KMS-11 (cell line): ENCODE data around the gene RAD51B.
"Not testable (repeated sequence)": the region's sequence is repeated elsewhere in the genome, so short reads cannot be mapped to it uniquely, and the experiment has no call there.

Experiments
- H2AFZ ChIP-seq: fragments of 200-600 bp; sonication (generic); 2 replicates; pipeline ENCODE4 v1.6.1; 2016; ENCODE audit warnings: antibody characterized with exemption, mixed run types, low read depth
- H3K27ac ChIP-seq: fragments of 200-600 bp; sonication (generic); 2 replicates; pipeline ENCODE4 v1.6.1; 2016; ENCODE audit warnings: mild to moderate bottlenecking, mixed run types
- H3K27me3 ChIP-seq: fragments of 200-600 bp; sonication (generic); 2 replicates; pipeline ENCODE4 v1.6.1; 2017; ENCODE audit warnings: mild to moderate bottlenecking, low read depth, mixed run types, moderate library complexity; ENCODE audit not compliant: insufficient read depth
- H3K36me3 ChIP-seq: fragments of 200-600 bp; sonication (generic); 2 replicates; pipeline ENCODE4 v1.6.1; 2017; ENCODE audit warnings: mild to moderate bottlenecking, mixed run types; ENCODE audit not compliant: insufficient read depth
- H3K4me1 ChIP-seq: fragments of 200-600 bp; sonication (generic); 2 replicates; pipeline ENCODE4 v1.6.1; 2016; ENCODE audit warnings: mild to moderate bottlenecking, low read depth, mixed run types; ENCODE audit not compliant: poor library complexity, severe bottlenecking
- H3K4me2 ChIP-seq: fragments of 200-600 bp; sonication (generic); 2 replicates; pipeline ENCODE4 v1.7.0; 2016; ENCODE audit warnings: mild to moderate bottlenecking, mixed run types
- H3K4me3 ChIP-seq: fragments of 200-600 bp; sonication (generic); IDR thresholded peaks from 2 replicates; pipeline ENCODE4 v1.6.1; 2017; ENCODE audit warnings: low read depth, low read length, mixed read lengths; ENCODE audit not compliant: insufficient read depth
- H3K79me2 ChIP-seq: fragments of 200-600 bp; sonication (generic); 2 replicates; pipeline ENCODE4 v1.6.1; 2016; ENCODE audit warnings: low read depth, mixed run types; ENCODE audit not compliant: insufficient read depth
- H3K9ac ChIP-seq: fragments of 200-600 bp; sonication (generic); 2 replicates; pipeline ENCODE4 v1.6.1; 2016; ENCODE audit warnings: mild to moderate bottlenecking, mixed run types
- H4K20me1 ChIP-seq: fragments of 200-600 bp; sonication (generic); 2 replicates; pipeline ENCODE4 v1.6.1; 2016; ENCODE audit warnings: mild to moderate bottlenecking, mixed run types; ENCODE audit not compliant: insufficient read depth
- TF ChIP-seq, protein P1 (sequence below): fragments of 200-600 bp; sonication (generic); conservative IDR thresholded peaks from 2 replicates; pipeline ENCODE4 v1.6.1; 2017; ENCODE audit warnings: low read depth, mild to moderate bottlenecking, antibody characterized with exemption, low read length, moderate library complexity, mixed read lengths

Gene RAD51B

DNA sequence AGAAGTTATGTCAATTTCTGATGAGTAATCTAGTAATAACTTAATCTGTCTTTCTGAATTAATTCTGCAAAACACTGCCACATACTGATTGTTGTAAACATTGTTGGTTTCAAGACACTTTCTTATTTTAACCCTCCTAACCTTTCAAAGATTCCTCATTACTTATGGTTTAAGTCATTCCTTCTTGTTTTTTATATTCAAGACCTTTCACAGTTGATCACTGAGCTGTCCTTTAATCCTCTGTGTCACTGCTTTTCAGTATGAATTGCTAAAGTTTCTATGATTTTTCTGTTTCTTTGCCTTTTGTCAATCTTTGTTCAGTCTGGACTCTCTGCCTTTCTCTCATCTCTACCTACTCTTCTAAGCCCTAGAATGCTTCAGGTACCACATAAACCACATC, 164.7 kb downstream of the RAD51B start:
- H4K20me1 ChIP-seq, result no peaks in the 10 kb centered on the region
- no peak overlapping the region for H3K9ac ChIP-seq
- H2AFZ ChIP-seq, result no peak overlapping the region
- H3K79me2 ChIP-seq, result no peaks in the 10 kb centered on the region
- H3K4me1 ChIP-seq, result peaks cover 6% of the 10 kb centered on the region
- no peak overlapping the region for H3K4me2 ChIP-seq
- TF ChIP-seq, protein P1, sequence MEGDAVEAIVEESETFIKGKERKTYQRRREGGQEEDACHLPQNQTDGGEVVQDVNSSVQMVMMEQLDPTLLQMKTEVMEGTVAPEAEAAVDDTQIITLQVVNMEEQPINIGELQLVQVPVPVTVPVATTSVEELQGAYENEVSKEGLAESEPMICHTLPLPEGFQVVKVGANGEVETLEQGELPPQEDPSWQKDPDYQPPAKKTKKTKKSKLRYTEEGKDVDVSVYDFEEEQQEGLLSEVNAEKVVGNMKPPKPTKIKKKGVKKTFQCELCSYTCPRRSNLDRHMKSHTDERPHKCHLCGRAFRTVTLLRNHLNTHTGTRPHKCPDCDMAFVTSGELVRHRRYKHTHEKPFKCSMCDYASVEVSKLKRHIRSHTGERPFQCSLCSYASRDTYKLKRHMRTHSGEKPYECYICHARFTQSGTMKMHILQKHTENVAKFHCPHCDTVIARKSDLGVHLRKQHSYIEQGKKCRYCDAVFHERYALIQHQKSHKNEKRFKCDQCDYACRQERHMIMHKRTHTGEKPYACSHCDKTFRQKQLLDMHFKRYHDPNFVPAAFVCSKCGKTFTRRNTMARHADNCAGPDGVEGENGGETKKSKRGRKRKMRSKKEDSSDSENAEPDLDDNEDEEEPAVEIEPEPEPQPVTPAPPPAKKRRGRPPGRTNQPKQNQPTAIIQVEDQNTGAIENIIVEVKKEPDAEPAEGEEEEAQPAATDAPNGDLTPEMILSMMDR, result no peak
- H3K27ac ChIP-seq, result no peak overlapping the region
- H3K36me3 ChIP-seq, result no peaks in the 10 kb centered on the region
- H3K27me3 ChIP-seq, result no peaks in the 10 kb centered on the region
- no peak overlapping the region for H3K4me3 ChIP-seq

- no peaks in the 10 kb centered on the region for H3K27me3 ChIP-seq
- no peak overlapping the region for H2AFZ ChIP-seq
- no peak overlapping the region for H3K9ac ChIP-seq
- H3K36me3 ChIP-seq, result no peaks in the 10 kb centered on the region
- no peak overlapping the region for H3K4me2 ChIP-seq
- TF ChIP-seq, protein P1, result no peak
- no peaks in the 10 kb centered on the region for H3K79me2 ChIP-seq
- H3K27ac ChIP-seq, result no peak overlapping the region
- H3K4me3 ChIP-seq, result no peak overlapping the region
- H3K4me1 ChIP-seq, result no peaks in the 10 kb centered on the region
- H4K20me1 ChIP-seq, result no peaks in the 10 kb centered on the region
These were observed 166.7 kb downstream of the RAD51B start for GRCh38 chr14:67986131-67986841.

- H2AFZ ChIP-seq, result no peak overlapping the region
- TF ChIP-seq, protein P1, result no peak
- H4K20me1 ChIP-seq, result no peaks in the 10 kb centered on the region
- no peak overlapping the region for H3K4me2 ChIP-seq
- no peak overlapping the region for H3K4me3 ChIP-seq
- H3K9ac ChIP-seq, result no peak overlapping the region
- H3K4me1 ChIP-seq, result no peaks in the 10 kb centered on the region
- H3K36me3 ChIP-seq, result no peaks in the 10 kb centered on the region
- H3K27ac ChIP-seq, result no peak overlapping the region
- H3K79me2 ChIP-seq, result no peaks in the 10 kb centered on the region
- no peaks in the 10 kb centered on the region for H3K27me3 ChIP-seq
These were observed 168.0 kb downstream of the RAD51B start for GRCh38 chr14:67987606-67988005.

- H3K27ac ChIP-seq, H3K4me3 ChIP-seq, H2AFZ ChIP-seq, H3K9ac ChIP-seq, H3K27me3 ChIP-seq, H3K36me3 ChIP-seq, H4K20me1 ChIP-seq, H3K79me2 ChIP-seq, H3K4me2 ChIP-seq, H3K4me1 ChIP-seq: not testable (repeated sequence)
These were observed 168.6 kb downstream of the RAD51B start for GRCh38 chr14:67988210-67988609.

DNA sequence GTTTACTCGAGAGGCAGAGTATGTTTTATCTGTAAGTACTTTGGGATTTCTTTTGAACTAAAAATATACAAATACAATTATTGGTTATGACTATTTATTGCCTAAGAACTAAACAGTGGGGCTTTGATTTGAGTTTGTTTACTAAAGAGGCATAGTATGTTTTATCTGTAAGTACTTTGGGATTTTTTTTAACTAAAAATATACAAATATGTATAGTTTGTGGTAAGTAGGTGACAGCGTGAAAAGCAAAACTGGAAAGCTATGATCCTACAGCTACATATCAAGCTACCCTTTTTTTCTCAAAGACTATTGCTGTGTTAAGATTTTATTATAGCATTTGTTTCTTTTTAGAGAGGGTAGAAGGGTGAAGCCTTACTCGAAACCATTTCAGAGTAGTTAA, 171.0 kb downstream of the RAD51B start:
- Histone ChIP-seq H3K36me3 (no peaks in the 10 kb centered on the region), H3K27me3 (no peaks in the 10 kb centered on the region), H4K20me1 (no peaks in the 10 kb centered on the region), H3K27ac (no peak overlapping the region), H3K4me2 (no peak overlapping the region), H3K4me3 (no peak overlapping the region), H2AFZ (no peak overlapping the region), H3K9ac (no peak overlapping the region), H3K79me2 (no peaks in the 10 kb centered on the region), H3K4me1 (no peaks in the 10 kb centered on the region)
- TF ChIP-seq, protein P1, result no peak
